ENCODE results near the gene LPP.

The LPP gene

DNA sequence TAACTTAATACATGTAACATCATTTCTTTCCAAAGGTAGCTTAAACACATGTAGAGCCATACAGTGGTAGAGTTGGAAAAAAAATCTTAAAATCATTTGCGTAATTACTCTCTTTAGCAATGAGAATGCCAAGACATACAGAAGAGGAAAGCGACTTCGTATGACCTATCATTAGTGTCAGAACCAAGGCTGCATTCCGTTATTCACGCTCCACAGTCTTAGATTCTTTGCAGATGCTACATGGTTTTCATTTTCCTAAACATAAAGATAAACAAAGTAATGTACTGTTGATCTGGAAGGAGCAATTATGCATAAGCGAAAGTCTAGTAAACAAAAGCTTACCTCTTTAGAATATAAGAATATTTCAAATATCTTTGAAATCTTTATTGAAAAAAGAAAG is 607.5 kb downstream of the LPP start:
- Histone ChIP-seq H3K27me3 (ENCODE audit: insufficient read depth, low read length, poor library complexity) (no peaks in the 10 kb centered on the region), H3K27ac (ENCODE audit: low read length) (no peak overlapping the region), H3K4me2 (ENCODE audit: insufficient read depth, low read length) (no peak overlapping the region), H4K20me1 (ENCODE audit: insufficient read depth, low read length) (no peaks in the 10 kb centered on the region), H3K9ac (ENCODE audit: low read depth, low read length) (no peak overlapping the region), H2AFZ (ENCODE audit: low read depth, low read length) (no peak overlapping the region), H3K9me3 (ENCODE audit: insufficient read depth, low read length, severe bottlenecking) (no peaks in the 10 kb centered on the region), H3K36me3 (ENCODE audit: insufficient read depth, low read length) (no peaks in the 10 kb centered on the region), H3K79me2 (ENCODE audit: insufficient read depth, low read length) (no peaks in the 10 kb centered on the region), H3K4me3 (ENCODE audit: low read depth in 1 of 2, low read length in 2 of 2) (no peak overlapping the region), H3K4me1 (ENCODE audit: insufficient read depth, low read length) (no peaks in the 10 kb centered on the region)
- no peak for ATAC-seq (ENCODE audit: insufficient read depth, low read depth)
- DNase-seq, result no peak
- TF ChIP-seq EZH2 (IDR thresholded peaks at IDR 0.05; ENCODE audit: borderline replicate concordance, low read depth, low read length, severe bottlenecking), result no peak
- TF ChIP-seq, protein P1, sequence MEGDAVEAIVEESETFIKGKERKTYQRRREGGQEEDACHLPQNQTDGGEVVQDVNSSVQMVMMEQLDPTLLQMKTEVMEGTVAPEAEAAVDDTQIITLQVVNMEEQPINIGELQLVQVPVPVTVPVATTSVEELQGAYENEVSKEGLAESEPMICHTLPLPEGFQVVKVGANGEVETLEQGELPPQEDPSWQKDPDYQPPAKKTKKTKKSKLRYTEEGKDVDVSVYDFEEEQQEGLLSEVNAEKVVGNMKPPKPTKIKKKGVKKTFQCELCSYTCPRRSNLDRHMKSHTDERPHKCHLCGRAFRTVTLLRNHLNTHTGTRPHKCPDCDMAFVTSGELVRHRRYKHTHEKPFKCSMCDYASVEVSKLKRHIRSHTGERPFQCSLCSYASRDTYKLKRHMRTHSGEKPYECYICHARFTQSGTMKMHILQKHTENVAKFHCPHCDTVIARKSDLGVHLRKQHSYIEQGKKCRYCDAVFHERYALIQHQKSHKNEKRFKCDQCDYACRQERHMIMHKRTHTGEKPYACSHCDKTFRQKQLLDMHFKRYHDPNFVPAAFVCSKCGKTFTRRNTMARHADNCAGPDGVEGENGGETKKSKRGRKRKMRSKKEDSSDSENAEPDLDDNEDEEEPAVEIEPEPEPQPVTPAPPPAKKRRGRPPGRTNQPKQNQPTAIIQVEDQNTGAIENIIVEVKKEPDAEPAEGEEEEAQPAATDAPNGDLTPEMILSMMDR (IDR thresholded peaks at IDR 0.05; ENCODE audit: borderline replicate concordance, extremely low read depth, low read length, poor library complexity, severe bottlenecking), result no peak

DNA sequence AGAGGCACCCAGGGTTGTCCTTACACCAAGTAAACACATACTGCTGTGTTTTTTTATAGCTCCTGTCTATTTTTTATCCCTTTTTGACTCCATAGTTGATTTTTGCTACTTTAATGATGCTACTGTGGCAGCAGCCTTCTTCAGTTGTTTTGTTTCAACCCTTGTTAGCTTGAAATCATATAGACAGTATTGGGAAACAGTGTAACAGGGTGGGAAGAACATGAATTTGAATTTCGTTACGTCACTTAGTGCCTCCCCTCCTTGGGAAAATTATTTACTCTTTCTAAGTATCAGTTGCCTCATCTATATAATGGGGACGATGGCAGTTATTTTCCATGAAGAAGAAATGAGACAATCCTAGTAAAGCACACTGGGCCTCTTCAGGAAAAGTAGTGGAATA is 608.0 kb downstream of the LPP start:
- H3K9me3 ChIP-seq (ENCODE audit: insufficient read depth, low read length, severe bottlenecking), result no peaks in the 10 kb centered on the region
- no peak overlapping the region for H3K4me2 ChIP-seq (ENCODE audit: insufficient read depth, low read length)
- no peaks in the 10 kb centered on the region for H4K20me1 ChIP-seq (ENCODE audit: insufficient read depth, low read length)
- H3K9ac ChIP-seq (ENCODE audit: low read depth, low read length), result no peak overlapping the region
- no peaks in the 10 kb centered on the region for H3K79me2 ChIP-seq (ENCODE audit: insufficient read depth, low read length)
- ATAC-seq (ENCODE audit: insufficient read depth, low read depth) (no peak), DNase-seq (no peak)
- no peaks in the 10 kb centered on the region for H3K4me1 ChIP-seq (ENCODE audit: insufficient read depth, low read length)
- no peak overlapping the region for H2AFZ ChIP-seq (ENCODE audit: low read depth, low read length)
- no peak overlapping the region for H3K27ac ChIP-seq (ENCODE audit: low read length)
- no peak for TF ChIP-seq EZH2 (IDR thresholded peaks at IDR 0.05; ENCODE audit: borderline replicate concordance, low read depth, low read length, severe bottlenecking)
- TF ChIP-seq, protein P1 (IDR thresholded peaks at IDR 0.05; ENCODE audit: borderline replicate concordance, extremely low read depth, low read length, poor library complexity, severe bottlenecking), result no peak
- H3K27me3 ChIP-seq (ENCODE audit: insufficient read depth, low read length, poor library complexity), result no peaks in the 10 kb centered on the region
- H3K36me3 ChIP-seq (ENCODE audit: insufficient read depth, low read length), result no peaks in the 10 kb centered on the region
- H3K4me3 ChIP-seq (ENCODE audit: low read depth in 1 of 2, low read length in 2 of 2), result no peak overlapping the region

DNA sequence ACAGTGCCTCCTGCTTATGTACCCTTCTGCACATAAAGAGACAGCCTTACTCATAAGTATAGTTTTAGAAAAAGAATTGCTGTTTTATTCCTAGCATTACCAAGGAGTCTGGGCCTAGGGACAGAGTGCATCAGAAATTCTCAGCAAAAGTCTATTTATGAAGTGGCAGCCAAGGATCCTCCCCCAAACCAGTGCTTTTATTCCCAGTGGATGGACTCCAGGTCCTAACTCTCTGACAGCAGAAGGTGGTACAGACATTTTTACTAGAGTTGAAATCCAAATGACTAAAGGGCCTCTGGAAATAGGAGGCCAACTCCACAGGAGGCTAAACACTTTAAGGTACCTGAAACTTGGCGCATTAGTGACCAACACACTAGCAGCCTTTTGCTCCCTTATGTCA is 610.7 kb downstream of the LPP start:
- Histone ChIP-seq H4K20me1 (ENCODE audit: insufficient read depth, low read length) (no peaks in the 10 kb centered on the region), H3K9ac (ENCODE audit: low read depth, low read length) (no peak overlapping the region), H3K4me3 (ENCODE audit: low read depth in 1 of 2, low read length in 2 of 2) (no peak overlapping the region), H3K4me1 (ENCODE audit: insufficient read depth, low read length) (no peaks in the 10 kb centered on the region), H2AFZ (ENCODE audit: low read depth, low read length) (no peak overlapping the region), H3K4me2 (ENCODE audit: insufficient read depth, low read length) (no peak overlapping the region), H3K27ac (ENCODE audit: low read length) (no peak overlapping the region), H3K79me2 (ENCODE audit: insufficient read depth, low read length) (no peaks in the 10 kb centered on the region), H3K9me3 (ENCODE audit: insufficient read depth, low read length, severe bottlenecking) (no peaks in the 10 kb centered on the region), H3K36me3 (ENCODE audit: insufficient read depth, low read length) (no peaks in the 10 kb centered on the region), H3K27me3 (ENCODE audit: insufficient read depth, low read length, poor library complexity) (no peaks in the 10 kb centered on the region)
- DNase-seq, result no peak
- TF ChIP-seq EZH2 (IDR thresholded peaks at IDR 0.05; ENCODE audit: borderline replicate concordance, low read depth, low read length, severe bottlenecking), result no peak
- TF ChIP-seq, protein P1 (IDR thresholded peaks at IDR 0.05; ENCODE audit: borderline replicate concordance, extremely low read depth, low read length, poor library complexity, severe bottlenecking), result no peak
- no peak for ATAC-seq (ENCODE audit: insufficient read depth, low read depth)

DNA sequence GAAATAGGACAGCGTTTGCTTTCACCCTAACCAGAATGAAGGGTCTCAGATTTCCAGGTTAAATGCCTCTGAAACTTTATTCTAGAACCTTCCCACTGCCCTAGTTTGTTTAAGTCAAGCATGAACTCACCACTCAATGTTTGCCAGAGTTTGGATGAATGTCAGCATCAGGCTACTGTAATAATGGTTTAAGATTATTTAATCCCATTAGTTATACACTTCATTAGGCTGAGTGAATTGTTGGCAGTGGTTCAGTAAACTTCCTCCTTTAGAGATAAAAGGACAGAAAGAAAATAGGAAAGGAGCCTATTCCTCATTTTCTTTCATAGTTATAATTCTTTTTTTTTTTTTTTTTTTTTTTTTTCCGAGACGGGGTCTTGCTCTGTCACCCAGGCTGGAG is 615.9 kb downstream of the LPP start:
- Histone ChIP-seq H3K36me3 (ENCODE audit: insufficient read depth, low read length) (no peaks in the 10 kb centered on the region), H3K9ac (ENCODE audit: low read depth, low read length) (no peak overlapping the region), H3K4me3 (ENCODE audit: low read depth in 1 of 2, low read length in 2 of 2) (no peak overlapping the region), H3K9me3 (ENCODE audit: insufficient read depth, low read length, severe bottlenecking) (no peaks in the 10 kb centered on the region), H3K79me2 (ENCODE audit: insufficient read depth, low read length) (no peaks in the 10 kb centered on the region), H3K4me1 (ENCODE audit: insufficient read depth, low read length) (no peaks in the 10 kb centered on the region), H3K27ac (ENCODE audit: low read length) (no peak overlapping the region), H2AFZ (ENCODE audit: low read depth, low read length) (no peak overlapping the region), H4K20me1 (ENCODE audit: insufficient read depth, low read length) (no peaks in the 10 kb centered on the region), H3K4me2 (ENCODE audit: insufficient read depth, low read length) (no peak overlapping the region), H3K27me3 (ENCODE audit: insufficient read depth, low read length, poor library complexity) (no peaks in the 10 kb centered on the region)
- no peak for DNase-seq
- no peak for ATAC-seq (ENCODE audit: insufficient read depth, low read depth)
- TF ChIP-seq, protein P1 (IDR thresholded peaks at IDR 0.05; ENCODE audit: borderline replicate concordance, extremely low read depth, low read length, poor library complexity, severe bottlenecking), result no peak
- no peak for TF ChIP-seq EZH2 (IDR thresholded peaks at IDR 0.05; ENCODE audit: borderline replicate concordance, low read depth, low read length, severe bottlenecking)

Data from DND-41 (cell line).